HG03108 (cell line): ENCODE data around the gene PALLD.

ENCODE experiments used
- ATAC-seq: cut with Tn5 transposase; IDR thresholded peaks from one replicate; pipeline ENCODE4 v1.9.1; 2021; ENCODE audit warnings: moderate library complexity; ENCODE audit not compliant: unreplicated experiment

The PALLD gene

DNA sequence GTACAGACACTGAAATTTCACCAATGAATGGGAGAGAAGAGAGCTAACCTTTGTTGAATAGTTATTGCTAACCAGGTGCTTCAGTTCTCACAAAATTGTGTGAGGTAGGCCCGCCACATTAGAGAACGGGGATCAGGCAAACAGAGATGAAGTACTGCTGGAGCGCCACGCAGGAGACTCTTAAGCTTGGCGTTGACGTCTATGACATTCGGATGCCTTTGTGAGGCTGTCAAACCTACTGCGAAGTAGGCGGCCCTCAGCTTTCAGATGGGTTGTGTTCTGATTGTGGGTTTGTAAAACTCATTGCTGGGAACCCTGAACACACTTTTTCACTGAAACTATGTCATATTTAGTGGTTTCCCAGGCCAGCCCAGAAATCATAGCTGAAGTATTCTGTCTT lies 339.6 kb downstream of the PALLD start:
- ATAC-seq, result no peak

DNA sequence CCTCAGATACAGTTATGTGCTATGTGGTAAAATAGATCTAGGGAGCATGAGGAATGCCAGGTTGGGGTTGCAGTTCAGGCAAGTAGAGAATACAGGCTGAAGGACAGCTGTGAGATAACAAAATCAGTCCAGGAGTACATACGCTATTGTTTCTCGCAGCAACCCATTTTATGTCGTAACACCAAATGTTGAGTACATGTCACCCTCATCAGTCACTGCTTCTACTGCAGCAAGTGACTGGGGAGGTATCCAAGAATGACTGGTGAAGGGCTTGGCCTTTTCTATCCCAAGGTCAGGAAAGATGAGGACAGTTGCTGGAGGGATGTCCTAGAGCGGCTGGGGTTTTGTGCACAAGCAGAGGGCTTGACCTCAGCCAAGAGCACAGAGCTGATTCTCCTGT lies 341.1 kb downstream of the PALLD start:
- ATAC-seq, result no peak

DNA sequence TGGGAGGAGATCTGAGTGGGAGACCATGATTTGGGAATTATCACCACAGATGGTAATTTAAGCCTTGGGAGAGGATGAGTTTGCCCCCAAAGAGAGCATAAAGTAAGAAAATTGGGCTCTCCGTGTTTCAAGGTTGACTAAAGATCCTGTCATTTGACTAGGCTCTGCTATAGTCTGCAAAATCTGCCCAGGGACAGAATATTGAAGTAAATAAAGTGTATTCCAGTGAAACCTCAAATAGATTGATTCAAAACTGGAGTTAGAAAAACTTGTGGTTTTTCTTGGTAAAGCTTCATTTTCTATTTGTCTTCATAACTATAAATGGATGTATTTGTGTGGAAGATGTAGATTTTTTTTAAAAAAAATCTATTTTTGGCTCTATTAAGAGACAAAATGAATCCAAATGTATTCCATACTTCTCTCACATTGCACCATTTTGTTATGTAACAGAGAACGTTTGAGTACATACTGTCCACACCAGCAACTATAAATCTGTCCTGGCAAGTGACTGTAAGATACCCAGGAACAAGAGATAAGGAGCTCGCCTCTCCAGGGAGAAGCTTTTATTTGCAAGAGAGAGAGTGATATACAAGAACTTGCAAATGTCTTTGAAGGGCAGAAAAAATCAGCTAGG lies 343.0 kb downstream of the PALLD start:
- no peak for ATAC-seq

DNA sequence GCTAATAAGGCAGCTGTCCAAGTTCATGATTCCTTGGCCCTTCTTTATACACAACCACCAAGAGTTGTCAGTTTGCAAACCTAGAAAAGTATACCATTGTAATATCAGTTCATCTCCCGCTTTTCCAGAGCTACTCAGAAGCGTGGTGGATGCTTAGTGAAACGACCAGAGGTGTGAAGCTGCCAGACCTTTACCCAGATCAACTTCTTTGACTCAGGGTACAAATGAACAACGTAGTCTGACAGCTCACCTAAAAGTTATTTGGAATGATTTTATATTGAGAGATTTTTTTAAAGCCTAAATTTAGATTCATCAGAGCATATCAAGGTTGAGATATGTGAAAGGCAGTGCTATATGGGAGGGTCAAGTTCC lies 343.5 kb downstream of the PALLD start:
- no peak for ATAC-seq

DNA sequence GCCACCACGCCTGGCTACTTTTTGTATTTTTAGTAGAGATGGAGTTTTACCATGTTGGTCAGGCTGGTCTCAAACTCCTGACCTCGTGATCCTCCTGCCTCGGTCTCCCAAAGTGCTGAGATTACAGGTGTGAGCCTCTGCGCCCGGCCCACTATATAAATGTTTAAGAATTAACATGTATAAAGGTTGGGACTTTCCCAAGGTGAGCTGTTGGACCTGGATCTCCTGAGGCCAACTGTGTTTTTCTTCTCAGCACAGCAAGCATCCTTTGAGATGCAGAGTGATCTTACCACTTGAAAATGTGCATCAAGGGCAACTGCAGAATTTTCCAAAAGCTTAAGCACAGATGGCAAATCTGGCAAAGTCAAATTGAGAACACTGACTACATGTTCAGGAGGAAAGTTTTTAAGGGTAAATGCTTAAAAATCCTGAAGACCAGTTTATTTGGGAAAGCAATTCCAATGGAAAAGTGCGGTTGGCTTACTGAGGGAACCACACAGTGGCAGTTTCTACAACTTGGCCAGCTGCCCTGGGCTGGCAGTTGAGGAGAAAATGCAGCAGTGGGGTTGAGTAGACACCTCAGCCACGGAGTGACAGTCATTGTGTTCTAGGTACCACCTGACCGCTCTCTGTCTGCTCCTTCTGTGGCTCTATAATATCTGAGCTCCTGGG lies 344.3 kb downstream of the PALLD start:
- ATAC-seq, result no peak

DNA sequence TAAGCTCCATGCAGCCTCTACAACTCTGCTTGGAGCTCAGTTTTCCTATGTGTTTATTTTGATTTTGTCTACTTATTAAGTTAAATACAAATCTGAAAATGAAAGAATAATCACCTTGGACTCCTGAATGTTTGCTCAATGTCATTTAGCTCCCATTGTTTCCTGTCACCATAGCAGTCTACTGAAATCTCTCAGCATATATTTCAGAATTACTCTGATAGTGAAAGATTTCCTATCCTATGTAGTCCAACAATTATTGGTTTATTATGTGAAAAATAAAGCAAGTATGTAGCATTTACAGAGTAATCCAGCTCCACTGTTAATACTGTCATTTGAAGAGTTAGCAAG lies 344.8 kb downstream of the PALLD start:
- ATAC-seq, result no peak

DNA sequence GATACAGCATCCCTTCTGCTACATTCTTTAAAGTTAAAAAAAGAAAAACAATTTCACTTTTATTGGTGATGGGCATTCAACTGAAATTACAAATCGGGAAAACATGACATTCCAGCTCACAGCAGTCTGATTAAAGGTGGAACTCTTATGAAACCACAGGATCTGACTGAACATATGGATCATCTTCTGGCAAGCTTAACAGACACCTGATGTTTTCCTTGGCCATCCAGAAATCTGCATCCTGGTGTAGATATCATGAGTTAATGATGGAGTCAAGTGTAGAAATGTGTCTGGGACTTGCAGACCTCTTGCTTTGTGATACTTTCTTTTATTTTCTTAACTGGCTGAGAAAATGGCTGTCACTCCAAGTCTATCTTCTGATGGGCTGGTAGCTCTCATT lies 345.3 kb downstream of the PALLD start:
- no peak for ATAC-seq

DNA sequence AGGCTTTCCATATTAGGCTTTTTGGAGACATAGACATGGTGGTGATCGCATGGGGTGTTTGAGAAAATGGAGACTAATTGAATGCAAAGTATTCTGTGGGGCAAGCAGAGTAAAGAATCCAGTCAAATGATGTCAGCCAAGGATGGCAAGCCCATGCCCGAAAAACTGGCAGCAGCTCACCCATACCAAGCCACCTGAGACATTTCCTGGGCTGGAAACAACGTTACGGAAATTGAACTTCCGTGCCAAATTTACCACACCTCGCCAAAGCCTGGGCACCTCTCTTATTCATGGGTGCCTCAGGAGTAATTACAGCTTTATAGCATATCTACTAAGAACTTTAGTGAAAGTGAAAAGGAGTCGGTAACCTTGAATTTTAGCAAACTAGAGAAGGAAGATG lies 346.8 kb downstream of the PALLD start:
- ATAC-seq, result no peak

DNA sequence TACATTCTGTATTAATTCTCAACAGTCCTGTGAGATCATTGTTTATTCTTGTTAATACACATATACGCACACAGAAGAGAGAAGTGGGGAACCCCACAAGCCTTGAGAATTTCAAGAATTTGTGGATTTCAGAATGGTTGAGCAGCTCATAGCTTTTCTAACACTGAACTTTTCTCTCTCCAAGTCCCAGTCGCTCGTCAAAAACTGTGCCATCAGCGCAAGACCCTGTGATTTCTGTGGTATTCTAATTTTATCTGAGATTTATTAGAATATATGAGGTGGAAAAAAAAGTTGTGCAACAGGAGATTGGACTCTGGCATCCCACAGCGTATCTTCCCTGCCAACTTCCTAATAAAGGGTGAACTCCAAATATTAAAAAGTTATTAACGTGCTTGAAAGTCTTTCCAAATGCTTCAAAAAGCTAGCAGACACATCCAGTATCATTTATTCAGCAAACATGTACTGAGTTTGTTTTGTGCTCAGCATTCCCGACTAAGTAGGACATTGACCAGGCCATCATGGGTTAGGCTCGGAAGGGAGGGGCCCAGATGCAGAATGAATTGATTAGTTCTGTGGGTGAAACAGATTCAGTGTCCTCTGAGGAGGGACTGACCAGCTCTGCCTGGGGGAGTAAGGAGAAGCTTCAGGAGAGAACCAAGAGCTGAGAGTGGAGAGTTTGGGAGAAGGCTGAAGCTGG lies 347.6 kb downstream of the PALLD start:
- ATAC-seq, result no peak

DNA sequence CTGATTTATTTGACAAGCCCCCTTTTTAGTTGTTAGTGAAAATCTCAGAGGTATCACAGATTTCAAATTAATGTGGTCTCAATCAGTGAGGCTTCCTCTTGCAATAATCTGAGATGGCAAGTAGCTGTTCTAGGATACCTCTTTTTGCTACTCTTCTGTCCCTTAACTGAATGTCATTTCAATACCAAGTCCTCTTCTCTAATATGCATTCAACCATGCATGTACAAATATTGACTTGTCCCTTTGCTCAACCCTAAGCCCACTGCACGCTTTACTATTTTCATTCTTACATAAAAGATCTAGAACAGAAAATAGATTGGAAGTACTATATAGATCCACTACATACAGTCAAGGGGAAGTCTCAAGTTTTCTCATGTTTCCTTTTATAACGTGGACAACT lies 349.0 kb downstream of the PALLD start:
- no peak for ATAC-seq

DNA sequence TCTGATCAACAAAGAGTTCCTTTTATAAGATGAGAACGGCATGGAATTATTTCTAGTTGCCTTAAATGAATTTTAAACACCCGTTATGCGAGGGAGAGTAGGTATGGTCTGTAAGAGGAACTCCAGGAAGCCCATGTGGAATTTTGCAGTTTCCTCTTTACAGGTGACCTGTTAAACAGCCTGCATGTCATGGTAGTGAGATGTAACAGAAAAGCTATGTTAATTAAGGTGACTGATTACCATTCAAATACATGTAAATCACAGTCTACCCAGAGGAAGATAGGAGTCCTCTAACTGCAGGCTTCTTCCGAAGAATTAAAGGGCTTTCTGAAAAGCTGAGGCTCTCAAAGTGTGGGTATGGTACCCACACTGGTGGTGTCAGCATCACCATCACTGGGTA lies 349.6 kb downstream of the PALLD start:
- no peak for ATAC-seq

DNA sequence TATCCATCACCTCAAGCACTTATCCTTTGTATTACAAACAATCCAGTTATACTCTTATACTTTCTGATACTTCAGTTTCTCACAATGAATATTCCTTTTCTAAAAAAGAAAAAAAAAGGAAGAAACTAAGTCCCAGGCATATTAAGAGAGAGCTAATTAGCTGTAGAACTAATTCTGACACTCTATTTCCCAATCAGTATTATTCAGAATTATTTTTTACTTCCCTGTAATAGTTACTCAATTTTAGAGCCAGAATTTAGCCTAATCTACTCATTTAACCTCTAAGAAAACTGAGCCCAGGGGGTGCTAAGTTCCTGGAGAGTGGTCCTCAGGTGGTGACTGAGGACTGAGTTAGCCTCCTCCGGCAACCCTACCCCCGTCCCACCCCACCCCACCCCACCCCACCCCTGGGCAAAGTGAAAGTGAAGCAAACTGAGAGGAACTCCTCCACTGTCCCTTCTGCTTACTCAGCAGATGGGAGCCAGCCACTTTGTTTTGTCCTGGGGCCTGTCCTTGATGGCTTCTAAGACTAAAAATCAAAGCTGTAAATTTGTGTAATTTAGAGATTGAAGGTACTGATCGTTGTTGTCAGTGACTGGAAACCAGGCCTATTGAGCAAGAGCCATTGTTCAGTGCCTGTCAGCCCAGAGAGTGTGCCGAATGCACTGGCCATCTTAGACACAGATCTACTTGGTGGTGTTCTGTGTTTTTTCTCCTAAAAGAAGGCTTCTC lies 351.1 kb downstream of the PALLD start:
- ATAC-seq, result no peak

DNA sequence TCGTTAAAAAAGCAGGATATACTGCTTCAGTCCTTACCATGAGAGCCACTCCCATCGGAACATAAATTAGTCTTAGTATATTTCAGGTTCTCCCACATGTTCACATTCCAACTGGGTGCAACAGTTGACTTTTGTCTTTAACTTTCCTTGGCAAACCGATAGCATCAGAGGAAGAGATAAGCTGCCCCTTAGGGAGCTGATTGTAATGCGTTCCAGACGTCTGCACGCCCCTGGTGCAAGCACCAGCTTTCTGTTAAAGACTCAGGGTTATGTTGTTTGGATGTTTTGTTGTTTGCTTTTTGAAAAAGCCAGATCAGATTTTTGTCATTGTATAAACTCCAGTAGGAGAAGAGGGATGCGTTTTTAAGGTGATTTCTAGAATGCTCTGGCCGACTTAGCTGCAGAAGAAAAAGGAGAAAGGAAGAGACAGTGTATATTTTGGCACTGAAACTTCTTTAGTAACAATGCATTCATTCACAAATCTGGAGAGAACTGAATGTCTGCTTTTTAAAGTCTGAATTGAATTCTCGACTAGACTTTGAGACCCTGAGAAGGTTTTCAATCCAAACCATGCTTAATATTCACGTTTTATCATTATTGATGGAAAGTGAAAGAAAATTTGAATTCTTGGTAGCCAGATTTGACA lies 352.3 kb downstream of the PALLD start:
- no peak for ATAC-seq

DNA sequence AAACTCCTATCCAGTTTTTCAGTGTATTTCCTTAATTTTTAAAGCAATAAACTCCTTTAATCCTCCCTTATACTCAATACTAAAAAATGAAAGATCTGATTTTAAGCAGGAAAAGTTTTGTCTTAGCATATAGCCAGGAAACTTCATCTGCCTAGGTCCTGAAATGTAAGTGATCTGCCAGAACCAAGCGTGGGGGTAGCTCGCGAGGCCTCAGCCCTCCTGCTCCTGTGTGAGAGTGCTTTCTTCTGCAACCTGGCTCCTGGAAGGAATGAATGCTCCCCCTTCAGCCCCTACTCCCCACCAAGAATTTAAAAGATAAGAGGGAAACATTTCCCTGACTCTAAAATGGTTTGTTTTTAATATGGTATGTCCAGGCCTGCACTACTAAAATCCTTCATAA lies 353.1 kb downstream of the PALLD start:
- no peak for ATAC-seq

DNA sequence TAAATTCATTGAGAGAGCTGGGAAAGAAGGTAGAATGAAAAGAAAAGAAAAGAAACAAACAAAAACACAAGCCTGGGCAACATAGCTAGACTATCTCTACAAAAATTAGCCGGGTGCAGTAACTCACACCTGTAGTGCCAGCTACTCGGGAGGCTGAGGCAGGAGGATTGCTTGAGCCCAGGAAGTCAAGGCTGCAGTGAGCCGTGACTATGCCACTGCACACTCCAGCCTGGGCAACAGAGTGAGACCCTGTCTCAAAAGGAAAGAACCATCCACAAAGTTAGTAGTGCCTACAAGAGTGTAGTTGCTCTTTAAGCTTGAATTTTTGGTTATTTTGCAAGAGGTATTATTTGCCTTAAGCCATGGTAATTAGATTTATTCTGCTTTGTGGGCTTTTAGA lies 355.5 kb downstream of the PALLD start:
- no peak for ATAC-seq

DNA sequence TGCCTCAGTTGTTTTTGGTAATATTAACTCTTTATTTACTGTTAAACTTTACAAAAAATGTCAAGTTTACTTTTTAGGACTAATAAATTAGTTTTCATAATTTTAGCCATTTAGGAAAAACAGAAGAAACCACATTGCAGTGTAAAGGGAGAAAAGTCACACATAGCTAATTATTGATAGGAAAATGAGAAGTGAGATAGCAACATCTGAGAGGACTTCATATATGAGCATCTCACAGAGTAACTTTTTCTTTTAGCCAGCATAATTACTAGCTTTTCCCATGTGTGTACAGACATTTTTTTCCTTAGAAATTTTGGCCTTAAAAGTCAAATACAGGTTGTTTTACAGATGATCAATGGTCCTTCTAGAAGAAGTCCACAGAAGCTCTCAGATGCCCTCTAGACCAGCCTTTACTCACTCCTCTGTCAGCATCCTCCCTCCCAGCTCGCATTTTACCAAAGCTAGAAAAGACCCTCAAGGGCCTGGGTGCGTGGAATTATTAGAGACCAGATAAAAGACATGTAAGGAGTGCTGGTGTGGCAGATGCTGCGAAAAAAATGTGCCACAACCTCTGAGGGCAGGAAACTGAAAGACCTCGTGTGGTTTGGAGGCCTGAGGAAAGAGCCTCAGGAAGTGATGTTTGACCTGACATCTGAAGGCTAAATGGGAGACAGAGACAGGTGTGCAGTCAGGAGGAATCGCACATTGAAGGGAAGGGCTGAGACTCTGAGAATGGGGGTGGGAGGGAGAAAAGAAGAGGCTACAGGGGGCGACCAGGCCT lies 356.3 kb downstream of the PALLD start:
- ATAC-seq, result peak; percentile 76

DNA sequence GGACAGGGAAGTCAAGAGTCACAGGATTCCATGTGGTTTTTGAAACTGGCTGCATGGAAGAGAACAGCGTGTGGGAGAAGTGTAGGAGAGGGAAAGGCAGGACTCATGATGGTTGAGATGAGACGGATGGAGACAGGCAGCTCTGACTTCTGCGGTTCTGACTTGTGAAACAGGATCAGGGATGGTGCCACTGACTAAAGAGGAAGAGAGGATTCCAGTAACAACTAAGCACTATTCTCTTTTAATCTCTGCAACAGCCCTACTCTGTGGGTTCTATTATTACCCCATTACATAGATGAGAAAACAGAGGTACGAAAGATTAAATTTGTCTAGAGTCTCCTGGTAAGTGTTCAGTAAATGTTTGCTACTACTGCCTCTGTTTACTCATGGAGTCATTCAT lies 356.9 kb downstream of the PALLD start:
- ATAC-seq, result peak; percentile 30

DNA sequence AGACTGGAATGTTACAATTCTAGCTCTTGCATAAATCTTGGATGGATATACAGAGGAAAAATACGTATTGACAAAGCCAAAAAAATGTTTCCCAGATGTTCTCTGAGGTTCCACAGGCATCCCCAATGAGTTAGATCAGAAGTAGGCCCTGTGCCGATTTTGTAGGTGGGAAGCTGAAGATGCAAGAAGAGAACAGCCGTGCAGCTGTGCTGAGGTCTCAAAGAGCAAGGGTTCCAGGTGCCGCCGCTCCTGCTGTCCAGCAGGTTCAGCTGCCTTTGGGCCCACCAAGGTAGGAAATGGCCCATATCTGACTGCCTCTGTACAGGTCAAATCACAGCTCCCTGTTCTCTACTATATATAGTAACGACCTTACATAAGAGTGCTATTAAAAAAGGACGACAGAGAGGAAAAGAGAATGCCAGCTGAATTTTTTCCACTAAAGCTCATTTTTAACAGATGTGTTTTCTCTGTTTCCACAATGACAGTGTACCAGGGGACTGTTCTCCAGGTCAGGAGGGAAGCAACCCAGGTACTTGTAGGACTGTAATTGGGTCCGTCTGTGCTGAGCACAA lies 357.6 kb downstream of the PALLD start:
- no peak for ATAC-seq

DNA sequence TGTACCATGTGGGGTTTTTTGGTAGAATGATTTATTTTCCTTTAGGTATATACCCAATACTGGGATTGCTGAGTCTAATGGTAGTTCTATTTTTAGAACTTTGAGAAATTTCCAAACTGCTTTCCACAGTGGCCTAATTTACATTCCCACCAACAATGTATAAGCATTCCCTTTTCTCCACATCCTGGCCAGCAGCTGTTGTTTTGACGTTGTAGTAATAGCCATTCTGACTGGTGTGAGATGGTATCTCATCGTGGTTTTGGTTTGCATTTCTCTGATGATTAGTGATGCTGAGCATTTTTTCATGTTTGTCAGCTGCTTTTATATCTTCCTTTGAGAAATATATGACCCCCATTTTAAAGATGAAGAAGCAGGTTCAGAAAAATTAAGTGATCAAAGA lies 359.5 kb downstream of the PALLD start:
- ATAC-seq, result no peak

DNA sequence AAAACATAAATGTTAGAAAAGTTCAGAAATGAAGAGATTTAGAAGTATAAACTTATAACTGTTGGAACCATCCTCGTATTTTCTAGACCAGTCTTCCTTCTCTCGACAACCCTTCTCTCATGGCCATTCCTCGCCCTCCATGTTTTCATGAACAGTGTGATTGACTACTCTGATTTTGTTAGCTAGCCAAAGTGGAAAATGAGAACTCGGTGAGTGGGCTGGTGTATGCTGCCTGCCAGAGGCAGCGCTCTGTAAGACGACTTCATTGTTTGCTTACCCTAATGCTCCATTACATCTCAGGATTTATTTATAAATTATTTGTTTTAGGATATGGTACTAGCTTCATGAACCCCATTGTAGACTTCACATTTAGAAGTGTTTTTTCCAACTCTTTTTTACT lies 360.2 kb downstream of the PALLD start:
- ATAC-seq, result no peak
